H1 (cell line): Measurements from ENCODE around the gene ZNF606. TPM values are rescaled to one million over a fixed set of nuclear protein-coding genes. Genes with fewer than 3 reads are reported as not detected.
A peak's percentile ranks its signal among the peaks of the same experiment; 100 is the strongest.

Source experiments
- CTCF ChIA-PET: fragments of 300-600 bp; sonication (Branson Sonifier 250); formaldehyde crosslinking; loops from one replicate; lab custom pipeline; 2021; ENCODE audit not compliant: partially characterized antibody; lab: Charles Lee
- POLR2A ChIA-PET: fragments of 300-600 bp; sonication (Branson Sonifier 250); formaldehyde crosslinking; loops from one replicate; lab custom pipeline; 2021; ENCODE audit warnings: inconsistent platforms; ENCODE audit not compliant: partially characterized antibody; lab: Charles Lee
- DNase-seq, 2 experiments: peaks; one replicate each; pipeline versions ENCODE4 v3.0.0 to v3.0.0-alpha.2; 2010 to 2022; ENCODE audit warnings: low spot score in 2 of 2, low read depth in 1 of 2, mixed read lengths in 1 of 2
- FAIRE-seq: peaks from 2 replicates; lab custom pipeline; 2011; peaks lifted over from hg19 to GRCh38; lab: Jason Lieb, UNC
- H2AFZ ChIP-seq: 2 replicates; pipeline ENCODE4 v1.8.1; 2012; ENCODE audit warnings: low read length, inconsistent platforms
- H2AK5ac ChIP-seq: 2 replicates; pipeline ENCODE4 v1.6.1; 2013; ENCODE audit warnings: low read depth, low read length
- H2BK120ac ChIP-seq: replicated peaks from 2 replicates; pipeline ENCODE3; 2013; ENCODE audit warnings: low read depth, low read length, inconsistent platforms
- H2BK12ac ChIP-seq: 2 replicates; pipeline ENCODE4 v1.6.1; 2013; ENCODE audit warnings: low read depth, low read length
- H2BK15ac ChIP-seq: 2 replicates; pipeline ENCODE4 v1.6.1; 2013; ENCODE audit warnings: low read length
- H2BK20ac ChIP-seq: 2 replicates; pipeline ENCODE4 v1.6.1; 2013; ENCODE audit warnings: low read length
- H2BK5ac ChIP-seq: 2 replicates; pipeline ENCODE4 v1.6.1; 2013; ENCODE audit warnings: low read depth, low read length
- H3K14ac ChIP-seq: 2 replicates; pipeline ENCODE4 v1.6.1; 2013; ENCODE audit warnings: inconsistent platforms; ENCODE audit not compliant: insufficient read length
- H3K18ac ChIP-seq: 2 replicates; pipeline ENCODE4 v1.6.1; 2013; ENCODE audit warnings: low read length; ENCODE audit errors: extremely low read depth
- H3K23ac ChIP-seq: 2 replicates; pipeline ENCODE4 v1.6.1; 2013; ENCODE audit warnings: inconsistent platforms; ENCODE audit not compliant: insufficient read length
- H3K23me2 ChIP-seq: 2 replicates; pipeline ENCODE4 v1.6.1; 2013; ENCODE audit warnings: low read depth, low read length
- H3K27ac ChIP-seq: 2 replicates; pipeline ENCODE4 v1.6.1; 2011; ENCODE audit warnings: low read depth, low read length, inconsistent platforms
- H3K27me3 ChIP-seq, 4 experiments: replicated peaks in 1 of 4; 1 replicate in 1 of 4; 2 replicates in 3 of 4; pipeline versions ENCODE4 v1.6.1 to v1.8.1; 2011 to 2013; ENCODE audit warnings: low read length in 3 of 4, mild to moderate bottlenecking in 3 of 4, inconsistent platforms in 2 of 4, mixed read lengths in 2 of 4, moderate library complexity in 1 of 4; ENCODE audit not compliant: control insufficient read depth in 3 of 4, insufficient read depth in 3 of 4; ENCODE audit errors: extremely low read depth in 1 of 4
- H3K36me3 ChIP-seq, 4 experiments: 2 replicates each; pipeline versions ENCODE4 v1.6.1 to v1.8.1; 2011 to 2013; ENCODE audit warnings: mild to moderate bottlenecking in 4 of 4, low read length in 3 of 4, moderate library complexity in 2 of 4, control low read depth in 1 of 4, inconsistent platforms in 1 of 4; ENCODE audit not compliant: insufficient read depth in 4 of 4, control insufficient read depth in 2 of 4
- H3K4ac ChIP-seq: replicated peaks from 2 replicates; pipeline ENCODE3; 2013; ENCODE audit warnings: low read length, low read depth, mixed read lengths, inconsistent platforms; ENCODE audit not compliant: insufficient read length
- H3K4me1 ChIP-seq, 4 experiments: replicated peaks in 1 of 4; 1 replicate in 1 of 4; 2 replicates in 3 of 4; pipeline versions ENCODE4 v1.6.1 to v1.8.1; 2011 to 2013; ENCODE audit warnings: low read length in 3 of 4, inconsistent platforms in 2 of 4, mixed read lengths in 1 of 4; ENCODE audit not compliant: insufficient read depth in 4 of 4, control insufficient read depth in 3 of 4
- H3K4me2 ChIP-seq, 2 experiments: 2 replicates each; pipeline versions ENCODE4 v1.6.1 to v1.8.1; 2011 to 2013; ENCODE audit warnings: low read depth in 2 of 2, low read length in 2 of 2, control low read depth in 1 of 2, inconsistent platforms in 1 of 2, mild to moderate bottlenecking in 1 of 2; ENCODE audit not compliant: insufficient read depth in 1 of 2
- H3K4me3 ChIP-seq, 4 experiments: fragments of 200-600, 300-600 bp in 1 of 4; sonication (generic), shearing (Covaris generic), sonication (Bioruptor Twin) in 1 of 4; 2 replicates each; pipeline versions ENCODE4 v1.5.1 to v1.8.1; 2011 to 2016; ENCODE audit warnings: low read length in 4 of 4, low read depth in 3 of 4, control low read depth in 2 of 4, inconsistent platforms in 2 of 4, mild to moderate bottlenecking in 2 of 4, mixed read lengths in 1 of 4, moderate library complexity in 1 of 4; ENCODE audit not compliant: insufficient read depth in 2 of 4; ENCODE audit errors: extremely low read depth in 1 of 4
- H3K56ac ChIP-seq: replicated peaks from 2 replicates; pipeline ENCODE3; 2013; ENCODE audit warnings: low read depth, mild to moderate bottlenecking, mixed read lengths, low read length, inconsistent platforms; ENCODE audit not compliant: insufficient read length
- H3K79me1 ChIP-seq: 2 replicates; pipeline ENCODE4 v1.6.1; 2013; ENCODE audit warnings: low read depth, low read length, control low read depth
- H3K79me2 ChIP-seq, 2 experiments: 2 replicates each; pipeline versions ENCODE4 v1.6.1 to v1.8.1; 2012 to 2013; ENCODE audit warnings: low read length in 2 of 2, mild to moderate bottlenecking in 2 of 2, inconsistent platforms in 1 of 2; ENCODE audit not compliant: insufficient read depth in 2 of 2, control insufficient read depth in 1 of 2
- H3K9ac ChIP-seq, 4 experiments: replicated peaks in 1 of 4; 1 replicate in 1 of 4; 2 replicates in 3 of 4; pipeline versions ENCODE4 v1.6.1 to v1.8.1; 2011 to 2013; ENCODE audit warnings: low read depth in 3 of 4, low read length in 3 of 4, control low read depth in 2 of 4, mild to moderate bottlenecking in 2 of 4, moderate library complexity in 2 of 4, inconsistent platforms in 1 of 4; ENCODE audit errors: extremely low read depth in 1 of 4
- H3K9me3 ChIP-seq, 2 experiments: 2 replicates each; pipeline versions ENCODE4 v1.6.1 to v1.8.1; 2012 to 2013; ENCODE audit warnings: mild to moderate bottlenecking in 2 of 2, moderate library complexity in 2 of 2, control low read depth in 1 of 2, inconsistent platforms in 1 of 2, low read depth in 1 of 2, low read length in 1 of 2, mixed read lengths in 1 of 2; ENCODE audit not compliant: insufficient read depth in 2 of 2
- H4K20me1 ChIP-seq, 2 experiments: replicated peaks in 1 of 2; 2 replicates each; pipeline versions ENCODE3 to v1.8.1; 2011 to 2013; ENCODE audit warnings: inconsistent platforms in 2 of 2, low read length in 2 of 2, mild to moderate bottlenecking in 1 of 2; ENCODE audit not compliant: insufficient read depth in 2 of 2, control insufficient read depth in 1 of 2
- H4K5ac ChIP-seq: 2 replicates; pipeline ENCODE4 v1.6.1; 2013; ENCODE audit warnings: low read length, low read depth, mixed read lengths, inconsistent platforms; ENCODE audit not compliant: insufficient read length
- H4K8ac ChIP-seq: 2 replicates; pipeline ENCODE4 v1.8.0; 2013; ENCODE audit warnings: mild to moderate bottlenecking, moderate library complexity, low read length, inconsistent platforms; ENCODE audit not compliant: insufficient read depth; ENCODE audit errors: extremely low read depth
- H4K91ac ChIP-seq: replicated peaks from 2 replicates; pipeline ENCODE3; 2013; ENCODE audit warnings: low read length, mixed read lengths, inconsistent platforms; ENCODE audit not compliant: insufficient read length
- CHD2 ChIP-seq: IDR thresholded peaks from 2 replicates; pipeline ENCODE4 v1.6.1; 2012; ENCODE audit warnings: low read length, improper control_type of control experiment
- JUND ChIP-seq: IDR thresholded peaks from 2 replicates; pipeline ENCODE4 v1.6.1; 2011; ENCODE audit warnings: mild to moderate bottlenecking, improper control_type of control experiment, low read length
- SIX5 ChIP-seq: IDR thresholded peaks from 2 replicates; pipeline ENCODE4 v1.6.1; 2011; ENCODE audit warnings: mild to moderate bottlenecking, low read depth, low read length
- SP1 ChIP-seq: IDR thresholded peaks from 2 replicates; pipeline ENCODE4 v1.6.1; 2011; ENCODE audit warnings: low read depth, low read length
- WGBS, 2 experiments: shearing (Covaris generic) in 1 of 2; methylation state at CpG; one replicate each; pipeline versions ENCODE4 v1.1.6 to v1.1.7; 2013 to 2015; ENCODE audit warnings: low lambda C conversion rate in 2 of 2, mixed read lengths in 2 of 2, inconsistent platforms in 1 of 2, low coverage in 1 of 2, missing lambda C conversion rate in 1 of 2; ENCODE audit not compliant: insufficient replicate concordance in 2 of 2, insufficient coverage in 1 of 2, insufficient read length in 1 of 2; ENCODE audit errors: extremely low coverage in 1 of 2, missing lambda C conversion rate in 1 of 2; 5-methylcytosine and 5-hydroxymethylcytosine counted together
- polyA plus RNA-seq, 7 experiments: library from polyadenylated mRNA; depleted of rRNA in 3 of 7; stranded (reverse) in 5 of 7; unstranded in 2 of 7; fragments of >200 nt in 5 of 7; fragments of 200-250 nt in 2 of 7; gene quantifications; 1 replicate in 5 of 7; 2 replicates in 1 of 7; 4 replicates in 1 of 7; pipeline versions ENCODE4 v1.2.1 to v1.2.3, GENCODE V29; 2011 to 2013; ENCODE audit warnings: missing spikeins in 2 of 7, mixed read lengths in 2 of 7
- total RNA-seq: library from RNA; stranded (reverse); fragmentation: NEBNext Ultra II Directional; extraction: Animal tissue kit (Norgen Biotek cat#: 25700); gene quantifications from 2 replicates; pipeline ENCODE4 v1.2.1, GENCODE V29; 2021
- TF ChIP-seq, protein P1 (sequence below), 3 experiments: IDR thresholded peaks; 1 replicate in 2 of 3; 2 replicates in 1 of 3; pipeline versions ENCODE4 v1.5.1 to v1.6.1; 2011; ENCODE audit warnings: low read length in 3 of 3, mild to moderate bottlenecking in 3 of 3, inconsistent platforms in 2 of 3, low read depth in 1 of 3, moderate library complexity in 1 of 3; ENCODE audit not compliant: insufficient read depth in 1 of 3; ENCODE audit errors: control extremely low read depth in 1 of 3

Gene ZNF606
- total and polyA plus RNA-seq, 2 of the 8 experiments (the other 6 are each of a cell fraction or from before 2014, with no cell fraction given): 5.2 to 19.3 TPM

GRCh38 chr19:57947088-57947418 is 55.6 kb downstream of the ZNF606 start:
- Histone ChIP-seq H3K56ac (peak overlapping the region; percentile 54), H3K18ac (0 out of 2 replicates have a peak overlapping the region, but pooled peaks have one; percentile 4), H3K27ac (peak overlapping the region; percentile 67; the same call in 1 of the 2 replicates), H3K9me3 (peaks cover 21 to 31% of the 10 kb centered on the region in 2 experiments), H3K14ac (no peak overlapping the region), H3K23ac (no peak overlapping the region), H4K8ac (peak overlapping the region; percentile 96; the same call in 1 of the 2 replicates), H2BK120ac (no peak overlapping the region), H2AFZ (no peak overlapping the region)
- TF ChIP-seq, protein P1, sequence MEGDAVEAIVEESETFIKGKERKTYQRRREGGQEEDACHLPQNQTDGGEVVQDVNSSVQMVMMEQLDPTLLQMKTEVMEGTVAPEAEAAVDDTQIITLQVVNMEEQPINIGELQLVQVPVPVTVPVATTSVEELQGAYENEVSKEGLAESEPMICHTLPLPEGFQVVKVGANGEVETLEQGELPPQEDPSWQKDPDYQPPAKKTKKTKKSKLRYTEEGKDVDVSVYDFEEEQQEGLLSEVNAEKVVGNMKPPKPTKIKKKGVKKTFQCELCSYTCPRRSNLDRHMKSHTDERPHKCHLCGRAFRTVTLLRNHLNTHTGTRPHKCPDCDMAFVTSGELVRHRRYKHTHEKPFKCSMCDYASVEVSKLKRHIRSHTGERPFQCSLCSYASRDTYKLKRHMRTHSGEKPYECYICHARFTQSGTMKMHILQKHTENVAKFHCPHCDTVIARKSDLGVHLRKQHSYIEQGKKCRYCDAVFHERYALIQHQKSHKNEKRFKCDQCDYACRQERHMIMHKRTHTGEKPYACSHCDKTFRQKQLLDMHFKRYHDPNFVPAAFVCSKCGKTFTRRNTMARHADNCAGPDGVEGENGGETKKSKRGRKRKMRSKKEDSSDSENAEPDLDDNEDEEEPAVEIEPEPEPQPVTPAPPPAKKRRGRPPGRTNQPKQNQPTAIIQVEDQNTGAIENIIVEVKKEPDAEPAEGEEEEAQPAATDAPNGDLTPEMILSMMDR (IDR thresholded peaks at IDR 0.05; ENCODE audit: control extremely low read depth in 1 of 3, insufficient read depth in 1 of 3, low read depth in 1 of 3, low read length in 3 of 3): no peak
- TF ChIP-seq CHD2 (no peak), SIX5 (no peak), SP1 (no peak), JUND (no peak)
- TF ChIP-seq, all 59 proteins: peak for 0
- Histone ChIP-seq H3K4me3 (peak overlapping the region; percentile 71 to 98 (median 88)), H3K23me2 (peaks cover 5% of the 10 kb centered on the region; the same call in 1 of the 2 replicates), H3K36me3 (peaks cover 7 to 21% (median 15%) of the 10 kb centered on the region in 4 experiments; a peak in 7 of 8 replicates), H3K9ac (peak overlapping the region; percentile 83 to 92 (median 86)), H3K79me2 (peaks cover 29 to 54% of the 10 kb centered on the region in 2 experiments), H2BK5ac (peak overlapping the region; percentile 87), H3K4me2 (peak overlapping the region; percentile 98 to 99), H3K4me1 (peaks cover 0 to 9% (median 2%) of the 10 kb centered on the region in 4 experiments; a peak in 5 of 7 replicates), H4K20me1 (peaks cover 0 to 10% of the 10 kb centered on the region in 2 experiments), H3K4ac (no peak overlapping the region), H3K79me1 (peaks cover 30% of the 10 kb centered on the region), H2AK5ac (0 out of 2 replicates have a peak overlapping the region, but pooled peaks have one; percentile 19), H2BK15ac (no peak overlapping the region), H4K5ac (no peak overlapping the region), H3K27me3 (no peaks in the 10 kb centered on the region), H2BK20ac (no peak overlapping the region), H2BK12ac (no peak overlapping the region), H4K91ac (peak overlapping the region; percentile 26)
- ChIA-PET POLR2A (interaction anchor here (0.9 to 1.0 kb wide), 3 partner anchors 12 to 111 kb away, joined by 3 to 5 read pairs (median 4); partner anchors contain the start of genes ZNF417 and ZNF418), CTCF (interaction anchor here (1.6 kb wide), 1 partner anchor 16 kb away, joined by 3 read pairs; no protein-coding TSS in a partner anchor)
- WGBS, 2 experiments: 3% methylated on average over 14 of the region's 18 CpGs; no CpG with 5 or more reads in 1 of the 2 experiments
- DNase-seq (no peak), FAIRE-seq (no peak)
